DOHH2 (cell line): ENCODE measurements around the gene NDUFA13.

Experiments
- H3F3A ChIP-seq: fragments of 200-600 bp; sonication (generic), shearing (Covaris generic); 2 replicates; pipeline ENCODE4 v1.6.0; 2016; ENCODE audit warnings: antibody characterized with exemption, mild to moderate bottlenecking; ENCODE audit not compliant: control insufficient read depth, insufficient read depth
- H3K27ac ChIP-seq: fragments of 200-600 bp; sonication (generic); 2 replicates; pipeline ENCODE4 v1.5.1; 2014; ENCODE audit warnings: low read depth, mild to moderate bottlenecking, low read length, moderate library complexity
- H3K27me3 ChIP-seq: fragments of 200-600 bp; sonication (generic); 2 replicates; pipeline ENCODE4 v1.6.1; 2014; ENCODE audit warnings: mild to moderate bottlenecking, low read length, mixed read lengths; ENCODE audit not compliant: control insufficient read depth
- H3K36me3 ChIP-seq: fragments of 200-600 bp; sonication (generic); 2 replicates; pipeline ENCODE4 v1.6.1; 2014; ENCODE audit warnings: mild to moderate bottlenecking, low read length, moderate library complexity, mixed read lengths; ENCODE audit not compliant: control insufficient read depth
- H3K4me1 ChIP-seq: fragments of 200-600 bp; sonication (generic); 2 replicates; pipeline ENCODE4 v1.6.1; 2014; ENCODE audit warnings: mild to moderate bottlenecking, low read length, mixed read lengths; ENCODE audit not compliant: control insufficient read depth
- H3K4me2 ChIP-seq: fragments of 200-600 bp; sonication (generic); 2 replicates; pipeline ENCODE4 v1.6.0; 2014; ENCODE audit warnings: mild to moderate bottlenecking, low read length, moderate library complexity
- H3K4me3 ChIP-seq: fragments of 200-600 bp; sonication (generic); 2 replicates; pipeline ENCODE4 v1.5.1; 2014; ENCODE audit warnings: mild to moderate bottlenecking, low read length, mixed read lengths
- H3K79me2 ChIP-seq: fragments of 200-600 bp; sonication (generic); 2 replicates; pipeline ENCODE4 v1.6.1; 2014; ENCODE audit warnings: mild to moderate bottlenecking, low read length, mixed read lengths; ENCODE audit not compliant: control insufficient read depth
- H3K9me2 ChIP-seq: fragments of 200-600 bp; sonication (generic); replicated peaks from 2 replicates; pipeline ENCODE4 v1.6.1; 2014; ENCODE audit warnings: mild to moderate bottlenecking, low read length, mixed read lengths; ENCODE audit not compliant: control insufficient read depth
- H3K9me3 ChIP-seq: fragments of 200-600 bp; sonication (generic); 2 replicates; pipeline ENCODE4 v1.6.1; 2014; ENCODE audit warnings: antibody characterized with exemption, low read length, mixed read lengths; ENCODE audit not compliant: control insufficient read depth, insufficient read depth
- H4K20me1 ChIP-seq: fragments of 200-600 bp; sonication (generic); 2 replicates; pipeline ENCODE4 v1.6.0; 2014; ENCODE audit warnings: low read depth, mild to moderate bottlenecking, antibody characterized with exemption, low read length, moderate library complexity; ENCODE audit not compliant: control insufficient read depth, insufficient read depth
- CTCF ChIP-seq: fragments of 200-600 bp; sonication (generic); IDR thresholded peaks from one replicate; pipeline ENCODE4 v1.5.1; 2014; ENCODE audit warnings: antibody characterized with exemption, mild to moderate bottlenecking, low read depth, low read length; ENCODE audit not compliant: poor library complexity, severe bottlenecking
- EZH2phosphoT487 ChIP-seq: fragments of 200-600 bp; sonication (generic); IDR thresholded peaks from 2 replicates; pipeline ENCODE4 v1.6.1; 2017; ENCODE audit warnings: borderline replicate concordance, mild to moderate bottlenecking, antibody characterized with exemption, low read length, moderate library complexity, mixed read lengths

The NDUFA13 gene

DNA sequence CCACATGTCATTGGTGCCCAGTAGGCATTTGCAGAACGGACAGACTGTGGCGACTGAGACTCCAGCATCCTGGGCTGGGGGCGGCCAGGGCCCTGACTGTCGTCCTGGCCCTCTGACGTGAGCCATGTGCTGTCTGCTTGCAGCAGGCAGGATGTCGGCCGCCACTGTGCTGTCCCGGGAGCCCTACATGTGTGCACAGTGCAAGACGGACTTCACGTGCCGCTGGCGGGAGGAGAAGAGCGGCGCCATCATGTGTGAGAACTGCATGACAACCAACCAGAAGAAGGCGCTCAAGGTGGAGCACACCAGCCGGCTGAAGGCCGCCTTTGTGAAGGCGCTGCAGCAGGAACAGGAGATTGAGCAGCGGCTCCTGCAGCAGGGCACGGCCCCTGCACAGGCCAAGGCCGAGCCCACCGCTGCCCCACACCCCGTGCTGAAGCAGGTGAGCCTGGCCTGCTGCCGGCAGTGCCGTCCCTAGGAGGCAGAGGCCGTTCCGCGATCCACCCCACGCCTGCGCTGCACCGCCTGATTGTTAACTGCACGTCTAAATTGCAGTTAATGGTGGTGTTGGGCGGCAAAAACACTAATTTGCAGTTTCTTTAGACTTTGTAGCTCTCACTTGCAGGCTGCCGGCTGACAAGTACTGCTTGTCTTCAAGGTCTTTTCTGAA, 14.9 kb upstream of the NDUFA13 start:
- peaks cover 6% of the 10 kb centered on the region; the same call in 1 of the 2 replicates for H3K79me2 ChIP-seq
- peaks cover 100% of the 10 kb centered on the region for H3K36me3 ChIP-seq
- H3K27me3 ChIP-seq: no peaks in the 10 kb centered on the region
- no peak for TF ChIP-seq EZH2phosphoT487
- no peak for TF ChIP-seq CTCF
- H3K4me1 ChIP-seq: no peaks in the 10 kb centered on the region
- no peaks in the 10 kb centered on the region for H3K9me2 ChIP-seq
- H4K20me1 ChIP-seq: no peaks in the 10 kb centered on the region
- no peaks in the 10 kb centered on the region for H3F3A ChIP-seq
- H3K4me2 ChIP-seq: no peak overlapping the region
- no peak overlapping the region for H3K27ac ChIP-seq
- H3K9me3 ChIP-seq: no peaks in the 10 kb centered on the region
- H3K4me3 ChIP-seq: no peak overlapping the region

GRCh38 chr19:19501798-19502197, 14.2 kb upstream of the NDUFA13 start:
- no peaks in the 10 kb centered on the region for H3F3A ChIP-seq
- H3K27ac ChIP-seq: no peak overlapping the region
- no peaks in the 10 kb centered on the region for H3K9me2 ChIP-seq
- TF ChIP-seq CTCF (no peak), EZH2phosphoT487 (no peak)
- H3K9me3 ChIP-seq: no peaks in the 10 kb centered on the region
- H3K4me2 ChIP-seq: no peak overlapping the region
- no peak overlapping the region for H3K4me3 ChIP-seq
- H3K4me1 ChIP-seq: no peaks in the 10 kb centered on the region
- no peaks in the 10 kb centered on the region; the same call in 1 of the 2 replicates for H3K79me2 ChIP-seq
- H4K20me1 ChIP-seq: no peaks in the 10 kb centered on the region
- H3K27me3 ChIP-seq: no peaks in the 10 kb centered on the region
- peaks cover 100% of the 10 kb centered on the region for H3K36me3 ChIP-seq

DNA sequence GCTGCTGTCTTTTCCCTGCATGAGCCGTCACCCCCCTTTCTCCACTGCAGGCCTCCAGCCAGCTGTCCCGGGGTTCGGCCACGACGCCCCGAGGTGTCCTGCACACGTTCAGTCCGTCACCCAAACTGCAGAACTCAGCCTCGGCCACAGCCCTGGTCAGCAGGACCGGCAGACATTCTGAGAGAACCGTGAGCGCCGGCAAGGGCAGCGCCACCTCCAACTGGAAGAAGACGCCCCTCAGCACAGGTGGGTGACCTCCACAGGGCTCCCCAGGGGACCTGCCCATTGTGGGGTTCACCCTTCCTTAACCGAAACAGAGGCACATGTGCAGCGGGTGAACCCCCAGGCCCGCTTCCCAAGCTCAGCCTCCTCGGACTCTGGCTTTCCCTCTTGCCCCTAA, 13.7 kb upstream of the NDUFA13 start:
- Histone ChIP-seq H3K4me1 (no peaks in the 10 kb centered on the region), H3K4me3 (no peak overlapping the region), H3K9me2 (no peaks in the 10 kb centered on the region), H3K79me2 (no peaks in the 10 kb centered on the region; the same call in 1 of the 2 replicates), H3K27ac (no peak overlapping the region), H3K36me3 (peaks cover 98% of the 10 kb centered on the region), H3K9me3 (no peaks in the 10 kb centered on the region), H3K27me3 (no peaks in the 10 kb centered on the region), H3K4me2 (no peak overlapping the region), H4K20me1 (no peaks in the 10 kb centered on the region), H3F3A (no peaks in the 10 kb centered on the region)
- TF ChIP-seq EZH2phosphoT487 (no peak), CTCF (no peak)
